Ammon's horn (tissue), 1 donor: Measurements from ENCODE around the gene ATRAID.
"Not testable (repeated sequence)": the region's sequence is repeated elsewhere in the genome, so short reads cannot be mapped to it uniquely, and the experiment has no call there.

ENCODE experiments used
- DNase-seq: peaks from one replicate; pipeline ENCODE4 v3.0.0-alpha.2; 2016; ENCODE audit warnings: low spot score

Gene ATRAID

GRCh38 chr2:27211943-27212625, at the start of gene ATRAID, which contains the start of gene SLC5A6:
Gene ATRAID, plus strand, starts transcription at chr2:27212041. Its CDS starts 328 bp downstream, at chr2:27212369.
Gene SLC5A6, minus strand, starts transcription at chr2:27212268. Its CDS starts 4,618 bp downstream, at chr2:27207650.
- DNase-seq: peak; percentile 92

GRCh38 chr2:27162151-27163121, 49.4 kb upstream of the ATRAID start:
- DNase-seq: no peak

- DNase-seq: no peak
Measured at GRCh38 chr2:27164960-27165763, 46.7 kb upstream of the ATRAID start.

GRCh38 chr2:27170581-27171337, 41.1 kb upstream of the ATRAID start:
- DNase-seq: no peak

GRCh38 chr2:27171351-27171848, 40.4 kb upstream of the ATRAID start:
- DNase-seq: no peak

- no peak for DNase-seq
Measured at GRCh38 chr2:27174638-27175037, 37.2 kb upstream of the ATRAID start.

- DNase-seq: no peak
Measured at GRCh38 chr2:27175330-27175729, 36.5 kb upstream of the ATRAID start.

GRCh38 chr2:27175781-27176180, 36.1 kb upstream of the ATRAID start:
- not testable (repeated sequence) for DNase-seq

GRCh38 chr2:27177441-27178351, 34.1 kb upstream of the ATRAID start:
- no peak for DNase-seq

GRCh38 chr2:27178469-27178868, 33.4 kb upstream of the ATRAID start:
- no peak for DNase-seq

- no peak for DNase-seq
Measured at GRCh38 chr2:27179344-27180000, 32.4 kb upstream of the ATRAID start.

- no peak for DNase-seq
Measured at GRCh38 chr2:27182346-27182745, 29.5 kb upstream of the ATRAID start.

- DNase-seq: no peak
Measured at GRCh38 chr2:27184115-27184514, 27.7 kb upstream of the ATRAID start.

GRCh38 chr2:27185331-27186026, 26.4 kb upstream of the ATRAID start:
- peak; percentile 62 for DNase-seq

- DNase-seq: no peak
Measured at GRCh38 chr2:27186613-27187345, 25.1 kb upstream of the ATRAID start.

GRCh38 chr2:27189989-27190388, 21.9 kb upstream of the ATRAID start:
- DNase-seq: no peak

- peak; percentile 64 for DNase-seq
Measured at GRCh38 chr2:27191070-27191829, 20.6 kb upstream of the ATRAID start.
